NT2/D1 (cell line): ENCODE data around the gene CDH4.

ENCODE experiments used
- DNase-seq: peaks from one replicate; pipeline ENCODE4 v3.0.0-alpha.2; 2011; ENCODE audit warnings: low read depth, low spot score
- H3K27me3 ChIP-seq: 2 replicates; pipeline ENCODE4 v1.6.0; 2011; ENCODE audit warnings: mild to moderate bottlenecking; ENCODE audit not compliant: insufficient read length, insufficient read depth
- H3K36me3 ChIP-seq: 2 replicates; pipeline ENCODE4 v1.6.1; 2011; ENCODE audit warnings: mild to moderate bottlenecking, low read length, mixed read lengths; ENCODE audit not compliant: insufficient read depth, insufficient read length
- H3K4me1 ChIP-seq: 2 replicates; pipeline ENCODE4 v1.5.1; 2011; ENCODE audit not compliant: insufficient read depth, insufficient read length
- H3K4me3 ChIP-seq: 2 replicates; pipeline ENCODE4 v1.5.1; 2011; ENCODE audit warnings: low read depth; ENCODE audit not compliant: insufficient read length
- H3K9ac ChIP-seq: 2 replicates; pipeline ENCODE4 v1.6.0; 2011; ENCODE audit warnings: low read depth; ENCODE audit not compliant: insufficient read length
- H3K9me3 ChIP-seq: 2 replicates; pipeline ENCODE4 v1.5.1; 2011; ENCODE audit warnings: mild to moderate bottlenecking, low read length; ENCODE audit not compliant: insufficient read depth
- SUZ12 ChIP-seq: IDR thresholded peaks from 2 replicates; pipeline ENCODE4 v1.6.1; 2011; ENCODE audit not compliant: insufficient read length, insufficient read depth; ENCODE audit errors: extremely low read depth
- YY1 ChIP-seq: IDR thresholded peaks from 2 replicates; pipeline ENCODE4 v1.6.1; 2011; ENCODE audit not compliant: insufficient read length, insufficient read depth
- ZNF274 ChIP-seq: IDR thresholded peaks from 2 replicates; pipeline ENCODE4 v1.6.1; 2011; ENCODE audit warnings: mild to moderate bottlenecking, low read depth, low read length

Gene CDH4

GRCh38 chr20:61480158-61480825 is 228.2 kb downstream of the CDH4 start:
- Histone ChIP-seq H3K9me3 (no peaks in the 10 kb centered on the region), H3K4me1 (peaks cover 4% of the 10 kb centered on the region), H3K36me3 (no peaks in the 10 kb centered on the region), H3K27me3 (peaks cover 9% of the 10 kb centered on the region), H3K4me3 (no peak overlapping the region), H3K9ac (no peak overlapping the region)
- TF ChIP-seq ZNF274 (no peak), SUZ12 (no peak), YY1 (no peak)
- DNase-seq: no peak

- H3K4me1 ChIP-seq: no peaks in the 10 kb centered on the region
- H3K27me3 ChIP-seq: peaks cover 10% of the 10 kb centered on the region
- H3K9ac ChIP-seq: no peak overlapping the region
- H3K9me3 ChIP-seq: no peaks in the 10 kb centered on the region
- no peak for TF ChIP-seq YY1
- no peak for TF ChIP-seq SUZ12
- no peak for TF ChIP-seq ZNF274
- no peaks in the 10 kb centered on the region for H3K36me3 ChIP-seq
- H3K4me3 ChIP-seq: no peak overlapping the region
- DNase-seq: no peak
Measured at GRCh38 chr20:61482056-61482887, 230.2 kb downstream of the CDH4 start.

GRCh38 chr20:61482901-61483300 is 230.8 kb downstream of the CDH4 start:
- no peak for TF ChIP-seq YY1
- no peak for TF ChIP-seq ZNF274
- no peaks in the 10 kb centered on the region for H3K4me1 ChIP-seq
- no peaks in the 10 kb centered on the region for H3K36me3 ChIP-seq
- DNase-seq: no peak
- no peak overlapping the region for H3K9ac ChIP-seq
- H3K9me3 ChIP-seq: no peaks in the 10 kb centered on the region
- no peak overlapping the region for H3K4me3 ChIP-seq
- peaks cover 8% of the 10 kb centered on the region for H3K27me3 ChIP-seq

- H3K4me1 ChIP-seq: no peaks in the 10 kb centered on the region
- no peaks in the 10 kb centered on the region for H3K36me3 ChIP-seq
- H3K9ac ChIP-seq: no peak overlapping the region
- H3K9me3 ChIP-seq: no peaks in the 10 kb centered on the region
- H3K4me3 ChIP-seq: no peak overlapping the region
- peaks cover 8% of the 10 kb centered on the region for H3K27me3 ChIP-seq
- no peak for DNase-seq
- TF ChIP-seq ZNF274 (no peak), YY1 (no peak), SUZ12 (no peak)
Measured at GRCh38 chr20:61483336-61484067, 231.4 kb downstream of the CDH4 start.

- Histone ChIP-seq H3K9ac (no peak overlapping the region), H3K4me3 (no peak overlapping the region), H3K27me3 (peaks cover 8% of the 10 kb centered on the region), H3K36me3 (no peaks in the 10 kb centered on the region), H3K4me1 (no peaks in the 10 kb centered on the region), H3K9me3 (no peaks in the 10 kb centered on the region)
- TF ChIP-seq SUZ12: no peak
- no peak for TF ChIP-seq ZNF274
- TF ChIP-seq YY1: no peak
- DNase-seq: no peak
Measured at GRCh38 chr20:61486198-61486597, 234.1 kb downstream of the CDH4 start.

- no peak overlapping the region for H3K4me3 ChIP-seq
- H3K36me3 ChIP-seq: no peaks in the 10 kb centered on the region
- TF ChIP-seq YY1: no peak
- no peak for TF ChIP-seq ZNF274
- TF ChIP-seq SUZ12: no peak
- DNase-seq: no peak
- H3K27me3 ChIP-seq: peaks cover 8% of the 10 kb centered on the region
- H3K9ac ChIP-seq: no peak overlapping the region
- no peaks in the 10 kb centered on the region for H3K4me1 ChIP-seq
- no peaks in the 10 kb centered on the region for H3K9me3 ChIP-seq
Measured at GRCh38 chr20:61487346-61487996, 235.4 kb downstream of the CDH4 start.

GRCh38 chr20:61487997-61488371 is 235.9 kb downstream of the CDH4 start:
- Histone ChIP-seq H3K4me1 (no peaks in the 10 kb centered on the region), H3K9ac (no peak overlapping the region), H3K4me3 (no peak overlapping the region), H3K36me3 (no peaks in the 10 kb centered on the region), H3K27me3 (peaks cover 8% of the 10 kb centered on the region), H3K9me3 (no peaks in the 10 kb centered on the region)
- TF ChIP-seq SUZ12: no peak
- DNase-seq: no peak
